Measurements from ENCODE around the gene CHRNG. TPM values are rescaled to one million over a fixed set of nuclear protein-coding genes. Genes with fewer than 3 reads are reported as not detected.

The CHRNG gene
- total RNA-seq, 4 donors from 2014 or later, result not detected

DNA sequence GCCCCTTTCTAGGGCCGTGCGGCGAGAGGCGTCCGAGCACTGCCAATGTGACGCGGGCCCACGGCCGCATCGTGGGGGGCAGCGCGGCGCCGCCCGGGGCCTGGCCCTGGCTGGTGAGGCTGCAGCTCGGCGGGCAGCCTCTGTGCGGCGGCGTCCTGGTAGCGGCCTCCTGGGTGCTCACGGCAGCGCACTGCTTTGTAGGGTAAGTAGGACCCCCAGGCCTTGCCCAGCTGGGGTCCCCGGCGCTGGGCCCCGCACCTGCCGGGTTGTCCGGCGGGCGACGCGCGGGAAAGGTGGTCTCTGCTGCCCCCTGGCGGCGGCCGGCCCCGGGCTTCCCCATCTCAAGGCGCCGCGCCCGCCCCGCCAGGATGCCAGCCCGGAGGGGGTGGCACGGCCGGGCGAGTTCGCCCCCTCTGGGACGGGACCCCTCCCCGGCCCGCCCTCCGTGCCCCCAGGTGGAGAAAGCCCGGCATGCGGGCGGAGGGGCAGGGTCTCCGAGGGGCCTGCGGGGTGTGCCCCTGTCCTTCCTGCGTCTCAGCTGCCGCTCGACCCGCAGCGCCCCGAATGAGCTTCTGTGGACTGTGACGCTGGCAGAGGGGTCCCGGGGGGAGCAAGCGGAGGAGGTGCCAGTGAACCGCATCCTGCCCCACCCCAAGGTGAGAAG is 17.4 kb upstream of the CHRNG start:
- Histone ChIP-seq H3K4me3 (peak overlapping the region in 1 of 2 donors; percentile 40), H3K36me3 (no peaks in the 10 kb centered on the region), H3K4me1 (peaks cover 0 to 44% (median 25%) of the 10 kb centered on the region in 3 donors), H3K27ac (no peak overlapping the region), H3K27me3 (peaks cover 80% of the 10 kb centered on the region), H3K9me3 (no peaks in the 10 kb centered on the region)
- peak; percentile 65 for ATAC-seq
- no CpG with 5 or more reads among the region's 66 CpGs for WGBS, 2 donors (ENCODE audit: low coverage in 1 of 2)
- TF ChIP-seq POLR2A (IDR thresholded peaks at IDR 0.05), result no peak
- no peak for TF ChIP-seq EP300 (IDR thresholded peaks at IDR 0.05)
- TF ChIP-seq, protein P1, sequence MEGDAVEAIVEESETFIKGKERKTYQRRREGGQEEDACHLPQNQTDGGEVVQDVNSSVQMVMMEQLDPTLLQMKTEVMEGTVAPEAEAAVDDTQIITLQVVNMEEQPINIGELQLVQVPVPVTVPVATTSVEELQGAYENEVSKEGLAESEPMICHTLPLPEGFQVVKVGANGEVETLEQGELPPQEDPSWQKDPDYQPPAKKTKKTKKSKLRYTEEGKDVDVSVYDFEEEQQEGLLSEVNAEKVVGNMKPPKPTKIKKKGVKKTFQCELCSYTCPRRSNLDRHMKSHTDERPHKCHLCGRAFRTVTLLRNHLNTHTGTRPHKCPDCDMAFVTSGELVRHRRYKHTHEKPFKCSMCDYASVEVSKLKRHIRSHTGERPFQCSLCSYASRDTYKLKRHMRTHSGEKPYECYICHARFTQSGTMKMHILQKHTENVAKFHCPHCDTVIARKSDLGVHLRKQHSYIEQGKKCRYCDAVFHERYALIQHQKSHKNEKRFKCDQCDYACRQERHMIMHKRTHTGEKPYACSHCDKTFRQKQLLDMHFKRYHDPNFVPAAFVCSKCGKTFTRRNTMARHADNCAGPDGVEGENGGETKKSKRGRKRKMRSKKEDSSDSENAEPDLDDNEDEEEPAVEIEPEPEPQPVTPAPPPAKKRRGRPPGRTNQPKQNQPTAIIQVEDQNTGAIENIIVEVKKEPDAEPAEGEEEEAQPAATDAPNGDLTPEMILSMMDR (IDR thresholded peaks at IDR 0.05), result peak in 3 of 4 experiments; percentile 74 to 98 (median 87)
- no peak for TF ChIP-seq POLR2AphosphoS5 (IDR thresholded peaks at IDR 0.05)

DNA sequence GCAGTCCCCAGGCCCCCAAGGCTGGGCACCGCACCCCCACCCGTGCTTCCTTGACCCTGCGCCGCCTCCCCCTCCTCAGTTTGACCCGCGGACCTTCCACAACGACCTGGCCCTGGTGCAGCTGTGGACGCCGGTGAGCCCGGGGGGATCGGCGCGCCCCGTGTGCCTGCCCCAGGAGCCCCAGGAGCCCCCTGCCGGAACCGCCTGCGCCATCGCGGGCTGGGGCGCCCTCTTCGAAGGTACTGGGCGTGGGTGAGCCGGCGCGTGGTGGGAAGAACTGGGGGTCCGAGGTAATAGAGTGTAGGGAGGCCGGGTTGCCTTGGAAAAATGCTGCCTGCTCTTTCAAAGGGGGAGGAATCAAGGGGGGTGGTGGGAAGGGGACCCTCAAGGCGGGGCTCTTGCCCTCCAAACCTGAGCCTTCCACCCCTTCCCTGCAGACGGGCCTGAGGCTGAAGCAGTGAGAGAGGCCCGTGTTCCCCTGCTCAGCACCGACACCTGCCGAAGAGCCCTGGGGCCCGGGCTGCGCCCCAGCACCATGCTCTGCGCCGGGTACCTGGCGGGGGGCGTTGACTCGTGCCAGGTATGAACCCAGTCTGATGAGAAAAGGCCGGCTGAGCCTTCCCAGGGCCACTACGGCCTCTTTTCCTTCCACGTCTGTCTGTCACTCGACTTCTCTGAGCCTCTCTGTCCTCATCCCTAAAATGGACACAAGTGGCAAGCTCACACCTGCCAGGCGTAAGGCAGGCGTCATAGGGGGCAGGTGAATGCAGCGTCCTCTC is 16.7 kb upstream of the CHRNG start:
- peaks cover 80% of the 10 kb centered on the region for H3K27me3 ChIP-seq
- no peaks in the 10 kb centered on the region for H3K36me3 ChIP-seq
- H3K4me3 ChIP-seq, result peak overlapping the region in 1 of 2 donors; percentile 40
- no peak overlapping the region for H3K27ac ChIP-seq
- no peak for ATAC-seq
- peaks cover 0 to 44% (median 25%) of the 10 kb centered on the region in 3 donors for H3K4me1 ChIP-seq
- H3K9me3 ChIP-seq, result no peaks in the 10 kb centered on the region
- TF ChIP-seq POLR2A (IDR thresholded peaks at IDR 0.05) (no peak), POLR2AphosphoS5 (IDR thresholded peaks at IDR 0.05) (no peak), EP300 (IDR thresholded peaks at IDR 0.05) (no peak)
- TF ChIP-seq, protein P1 (IDR thresholded peaks at IDR 0.05), result no peak
- WGBS, 2 donors (ENCODE audit: low coverage in 1 of 2), result 0% methylated on average over 1 of the region's 46 CpGs; no CpG with 5 or more reads in 1 of the 2 donors

DNA sequence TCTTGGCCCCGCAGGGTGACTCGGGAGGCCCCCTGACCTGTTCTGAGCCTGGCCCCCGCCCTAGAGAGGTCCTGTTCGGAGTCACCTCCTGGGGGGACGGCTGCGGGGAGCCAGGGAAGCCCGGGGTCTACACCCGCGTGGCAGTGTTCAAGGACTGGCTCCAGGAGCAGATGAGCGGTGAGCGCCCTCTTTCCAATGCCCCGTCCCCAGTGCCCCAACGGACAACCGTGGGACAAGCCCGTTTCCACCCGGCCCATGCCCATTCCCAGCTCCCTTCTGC is 16.1 kb upstream of the CHRNG start:
- no peaks in the 10 kb centered on the region for H3K9me3 ChIP-seq
- ATAC-seq, result no peak
- peaks cover 0 to 44% (median 25%) of the 10 kb centered on the region in 3 donors for H3K4me1 ChIP-seq
- peaks cover 85% of the 10 kb centered on the region for H3K27me3 ChIP-seq
- peak overlapping the region in 1 of 2 donors; percentile 40 for H3K4me3 ChIP-seq
- no peaks in the 10 kb centered on the region for H3K36me3 ChIP-seq
- 11% methylated on average over 4 of the region's 16 CpGs; no CpG with 5 or more reads in 1 of the 2 donors for WGBS, 2 donors (ENCODE audit: low coverage in 1 of 2)
- H3K27ac ChIP-seq, result no peak overlapping the region
- TF ChIP-seq POLR2AphosphoS5 (IDR thresholded peaks at IDR 0.05) (no peak), POLR2A (IDR thresholded peaks at IDR 0.05) (no peak), EP300 (IDR thresholded peaks at IDR 0.05) (no peak)
- TF ChIP-seq, protein P1 (IDR thresholded peaks at IDR 0.05), result no peak

DNA sequence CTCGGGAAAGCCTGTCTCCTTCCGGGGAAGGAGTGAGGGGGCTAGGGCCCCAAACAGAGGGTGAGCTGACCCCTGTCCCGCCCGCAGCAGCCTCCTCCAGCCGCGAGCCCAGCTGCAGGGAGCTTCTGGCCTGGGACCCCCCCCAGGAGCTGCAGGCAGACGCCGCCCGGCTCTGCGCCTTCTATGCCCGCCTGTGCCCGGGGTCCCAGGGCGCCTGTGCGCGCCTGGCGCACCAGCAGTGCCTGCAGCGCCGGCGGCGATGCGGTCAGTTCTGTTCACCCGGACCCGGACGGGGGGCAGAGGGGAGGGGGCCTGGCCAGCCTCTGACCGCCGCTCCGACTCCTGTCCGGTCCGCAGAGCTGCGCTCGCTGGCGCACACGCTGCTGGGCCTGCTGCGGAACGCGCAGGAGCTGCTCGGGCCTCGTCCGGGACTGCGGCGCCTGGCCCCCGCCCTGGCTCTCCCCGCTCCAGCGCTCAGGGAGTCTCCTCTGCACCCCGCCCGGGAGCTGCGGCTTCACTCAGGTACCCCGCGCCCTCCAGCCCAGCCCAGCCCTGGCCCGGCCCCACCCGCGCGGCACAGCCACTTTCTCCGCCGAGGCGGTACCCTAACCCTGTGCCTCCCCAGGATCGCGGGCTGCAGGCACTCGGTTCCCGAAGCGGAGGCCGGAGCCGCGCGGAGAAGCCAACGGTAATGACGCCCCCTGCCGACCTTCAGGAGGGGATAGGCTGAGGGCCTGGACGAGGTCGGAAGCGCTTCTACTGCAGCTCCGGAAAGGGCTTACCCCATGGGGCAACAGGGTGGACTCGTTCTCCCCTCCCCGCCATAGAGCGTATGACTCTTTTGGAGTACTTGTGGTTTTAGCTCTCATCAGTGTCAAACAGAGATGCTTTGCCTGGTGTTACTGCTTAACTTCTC is 15.6 kb upstream of the CHRNG start:
- H3K27me3 ChIP-seq, result peaks cover 81% of the 10 kb centered on the region
- H3K9me3 ChIP-seq, result no peaks in the 10 kb centered on the region
- peak overlapping the region in 1 of 2 donors; percentile 40 for H3K4me3 ChIP-seq
- no peak overlapping the region for H3K27ac ChIP-seq
- H3K36me3 ChIP-seq, result no peaks in the 10 kb centered on the region
- WGBS, 2 donors (ENCODE audit: low coverage in 1 of 2), result 20% methylated on average over 1 of the region's 75 CpGs; no CpG with 5 or more reads in 1 of the 2 donors
- ATAC-seq, result no peak
- TF ChIP-seq EP300 (IDR thresholded peaks at IDR 0.05) (no peak), POLR2AphosphoS5 (IDR thresholded peaks at IDR 0.05) (no peak)
- TF ChIP-seq, protein P1 (IDR thresholded peaks at IDR 0.05), result peak in 1 of 4 experiments; percentile 18
- H3K4me1 ChIP-seq, result peaks cover 0 to 44% (median 25%) of the 10 kb centered on the region in 3 donors
